B cell (primary cell): ENCODE data around the gene RAD23B. TPM values are rescaled to one million over a fixed set of nuclear protein-coding genes. Genes with fewer than 3 reads are reported as not detected.

ENCODE experiments used
- ATAC-seq: fragments of 200-7000 bp; cut with Tn5 transposase; one replicate; pipeline ENCODE4 v1.10.0; 2021; ENCODE audit warnings: low read depth, mild to moderate bottlenecking, moderate number of reproducible peaks, moderate library complexity
- CTCF ChIA-PET: fragments of 350-600 bp; sonication (Branson Sonifier 250); formaldehyde crosslinking; loops from one replicate; lab custom pipeline; 2021; ENCODE audit warnings: antibody characterized with exemption, inconsistent platforms; lab: Charles Lee
- POLR2A ChIA-PET: fragments of 350-600 bp; sonication (Branson Sonifier 250); formaldehyde crosslinking; loops from one replicate; lab custom pipeline; 2021; ENCODE audit warnings: antibody characterized with exemption; lab: Charles Lee
- DNase-seq: peaks from one replicate; pipeline ENCODE4 v3.0.0; 2013
- H2AFZ ChIP-seq: 2 replicates; pipeline ENCODE4 v1.6.1; 2012; ENCODE audit warnings: mild to moderate bottlenecking, low read depth, low read length; ENCODE audit not compliant: insufficient read depth, poor library complexity, severe bottlenecking
- H3K27ac ChIP-seq, 2 donors: 1 replicate in 1 of 2; 2 replicates in 1 of 2; pipeline ENCODE4 v1.5.1; 2012 to 2013; ENCODE audit warnings: low read length in 2 of 2, mild to moderate bottlenecking in 2 of 2, moderate library complexity in 1 of 2
- H3K27me3 ChIP-seq, 4 experiments: fragments of 200-600 bp in 1 of 4; sonication (generic) in 1 of 4; replicated peaks in 1 of 4; 1 replicate in 2 of 4; 2 replicates in 2 of 4; pipeline versions ENCODE4 v1.6.1 to v1.7.0; 2013 to 2016; ENCODE audit warnings: low read length in 3 of 4, mild to moderate bottlenecking in 2 of 4, mixed read lengths in 1 of 4, moderate library complexity in 1 of 4; ENCODE audit not compliant: insufficient read depth in 4 of 4, control insufficient read depth in 3 of 4; ENCODE audit errors: control extremely low read depth in 1 of 4
- H3K36me3 ChIP-seq, 2 experiments: replicated peaks in 1 of 2; 1 replicate in 1 of 2; 2 replicates in 1 of 2; pipeline versions ENCODE4 v1.6.1 to v1.7.1; 2013; ENCODE audit warnings: low read length in 1 of 2; ENCODE audit not compliant: insufficient read depth in 2 of 2, control insufficient read depth in 1 of 2; ENCODE audit errors: control extremely low read depth in 1 of 2, extremely low read depth in 1 of 2
- H3K4me1 ChIP-seq, 2 donors: fragments of 200-600 bp in 1 of 2; sonication (generic) in 1 of 2; 1 replicate in 1 of 2; 2 replicates in 1 of 2; pipeline versions ENCODE4 v1.5.1 to v1.6.1; 2013 to 2017; ENCODE audit warnings: low read length in 2 of 2; ENCODE audit not compliant: control insufficient read depth in 2 of 2, insufficient read depth in 2 of 2
- H3K4me2 ChIP-seq: replicated peaks from 2 replicates; pipeline ENCODE3; 2012; ENCODE audit warnings: mild to moderate bottlenecking, low read depth, low read length; ENCODE audit not compliant: poor library complexity, severe bottlenecking
- H3K4me3 ChIP-seq, 5 experiments: fragments of 200-600 bp in 1 of 5; sonication (generic) in 1 of 5; 1 replicate in 3 of 5; 2 replicates in 2 of 5; pipeline versions ENCODE4 v1.5.1 to v1.7.0; 2011 to 2016; ENCODE audit warnings: low read length in 4 of 5, mild to moderate bottlenecking in 4 of 5, low read depth in 2 of 5, control low read depth in 1 of 5, moderate library complexity in 1 of 5; ENCODE audit not compliant: insufficient read depth in 1 of 5; ENCODE audit errors: control extremely low read depth in 1 of 5, extremely low read depth in 1 of 5
- H3K79me2 ChIP-seq: fragments of 200-600 bp; sonication (generic); one replicate; pipeline ENCODE4 v1.6.0; 2016; ENCODE audit warnings: low read length; ENCODE audit not compliant: control insufficient read depth, insufficient read depth
- H3K9ac ChIP-seq: fragments of 200-600 bp; sonication (generic); 2 replicates; pipeline ENCODE4 v1.6.1; 2017; ENCODE audit warnings: mild to moderate bottlenecking, low read length, moderate library complexity
- H3K9me3 ChIP-seq, 3 donors: one replicate each; pipeline versions ENCODE4 v1.6.1 to v1.7.1; 2013; ENCODE audit warnings: low read length in 2 of 3; ENCODE audit not compliant: control insufficient read depth in 2 of 3, insufficient read depth in 1 of 3; ENCODE audit errors: control extremely low read depth in 1 of 3
- H4K20me1 ChIP-seq: 2 replicates; pipeline ENCODE4 v1.6.0; 2012; ENCODE audit warnings: mild to moderate bottlenecking, low read length; ENCODE audit not compliant: insufficient read depth, control insufficient read depth, poor library complexity, severe bottlenecking
- H3K27ac Mint-ChIP-seq: one replicate; pipeline ENCODE4 v1.8.0; 2021; ENCODE audit warnings: mixed read lengths
- H3K27me3 Mint-ChIP-seq: one replicate; pipeline ENCODE4 v1.8.0; 2021; ENCODE audit warnings: mixed read lengths
- H3K4me1 Mint-ChIP-seq: one replicate; pipeline ENCODE4 v1.8.0; 2021; ENCODE audit warnings: mixed read lengths
- H3K4me3 Mint-ChIP-seq: one replicate; pipeline ENCODE4 v1.8.0; 2021; ENCODE audit warnings: mixed read lengths
- H3K9me3 Mint-ChIP-seq: one replicate; pipeline ENCODE4 v1.8.0; 2022; ENCODE audit warnings: mixed read lengths; ENCODE audit not compliant: insufficient read depth
- CTCF ChIP-seq: fragments of 200-600 bp; IDR thresholded peaks from one replicate; pipeline ENCODE4 v1.8.0; 2022; ENCODE audit warnings: antibody characterized with exemption, mild to moderate bottlenecking
- EZH2 ChIP-seq: IDR thresholded peaks from 2 replicates; pipeline ENCODE4 v1.6.1; 2012; ENCODE audit warnings: borderline replicate concordance, low read depth, mild to moderate bottlenecking, moderate library complexity, low read length; ENCODE audit not compliant: insufficient read depth, poor library complexity, severe bottlenecking
- WGBS: methylation state at CpG from one replicate; pipeline ENCODE4 v1.1.5; 2013; ENCODE audit warnings: missing lambda C conversion rate; ENCODE audit not compliant: insufficient coverage; 5-methylcytosine and 5-hydroxymethylcytosine counted together
- intact Hi-C: fragments of 100-400 bp; cut with micrococcal nuclease; formaldehyde crosslinking; loops from one replicate; pipeline ENCODE4 v1.10.0; 2022
- polyA plus RNA-seq: library from polyadenylated mRNA; depleted of rRNA; stranded (reverse); fragments of >200 nt; gene quantifications from 2 replicates; pipeline ENCODE4 v1.2.3, GENCODE V29; 2012
- total RNA-seq, 2 donors: library from RNA; stranded (reverse); fragments of 120-200 nt in 1 of 2; gene quantifications; 1 replicate in 1 of 2; 2 replicates in 1 of 2; pipeline versions ENCODE4 v1.2.3 to v1.2.4, GENCODE V29; 2013 to 2022

RAD23B gene
- total and polyA plus RNA-seq, 2 donors (not counting 1 experiment from before 2014, with no cell fraction given) = 36.8 to 78.2 TPM

GRCh38 chr9:107235765-107236442, 47.2 kb upstream of the RAD23B start:
- WGBS = no CpG with 5 or more reads among the region's 3 CpGs

More at GRCh38 chr9:107235765-107236442, 47.2 kb upstream of the RAD23B start:
- peaks cover 0 to 6% (median 1%) of the 10 kb centered on the region in 4 experiments for H3K27me3 ChIP-seq
- H3K27ac ChIP-seq = no peak overlapping the region
- H4K20me1 ChIP-seq = no peaks in the 10 kb centered on the region
- Mint-ChIP-seq H3K4me1 (peaks cover 2% of the 10 kb centered on the region), H3K9me3 (no peaks in the 10 kb centered on the region), H3K4me3 (no peak overlapping the region), H3K27me3 (peaks cover 36% of the 10 kb centered on the region), H3K27ac (no peak overlapping the region)
- no peak for ATAC-seq
- H3K4me1 ChIP-seq = no peaks in the 10 kb centered on the region
- no peak for TF ChIP-seq CTCF
- no peak for TF ChIP-seq EZH2
- no peaks in the 10 kb centered on the region for H3K79me2 ChIP-seq
- H3K36me3 ChIP-seq = no peaks in the 10 kb centered on the region
- CTCF ChIA-PET = interaction anchor here (1.1 to 14.1 kb wide), 5 partner anchors 25 to 109 kb away, joined by 3 to 336 read pairs (median 4); no protein-coding TSS in a partner anchor
- intact Hi-C loops = loop anchor here (5.0 kb wide), 1 partner anchor 86 kb away; no protein-coding TSS in a partner anchor
- no peak overlapping the region for H3K4me3 ChIP-seq
- DNase-seq = no peak
- no peak overlapping the region for H3K4me2 ChIP-seq
- no peak overlapping the region for H2AFZ ChIP-seq
- POLR2A ChIA-PET = no interaction called here
- H3K9ac ChIP-seq = no peak overlapping the region
- H3K9me3 ChIP-seq = no peaks in the 10 kb centered on the region
